HG03571 (cell line): Measurements from ENCODE around the gene TBC1D8.

ENCODE experiments used
- ATAC-seq: cut with Tn5 transposase; IDR thresholded peaks from one replicate; pipeline ENCODE4 v1.9.1; 2021; ENCODE audit not compliant: unreplicated experiment

Gene TBC1D8

DNA sequence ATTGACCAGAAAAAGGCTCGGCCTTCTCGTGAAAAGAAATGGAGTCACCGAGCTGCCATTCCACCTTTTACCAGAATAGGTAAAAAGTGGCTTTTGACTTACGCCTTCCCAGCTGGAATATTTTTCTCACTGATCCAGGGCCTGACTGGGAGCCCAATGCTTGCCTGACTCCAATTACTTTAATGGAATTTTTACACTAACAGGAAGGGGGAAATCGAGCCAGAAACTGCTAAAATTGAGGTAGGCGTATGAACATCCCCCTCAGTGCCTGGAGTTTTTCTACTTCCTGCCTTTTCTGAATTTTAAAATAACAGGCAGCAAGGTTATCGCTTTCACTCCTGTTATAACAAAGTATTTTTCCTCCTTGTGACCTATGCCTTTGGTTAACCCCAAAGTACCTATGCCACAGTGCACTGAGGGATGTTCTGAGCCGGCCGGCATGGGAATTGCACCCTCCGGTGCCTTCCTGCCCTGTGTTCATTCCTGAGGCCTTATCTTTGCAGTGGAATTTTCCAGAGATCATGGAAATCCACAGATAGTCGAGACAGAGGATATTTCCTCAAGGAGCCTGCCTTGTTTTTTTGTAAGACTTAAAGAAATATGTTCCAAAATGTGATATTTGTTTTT is 167.4 kb downstream of the TBC1D8 start:
- no peak for ATAC-seq

DNA sequence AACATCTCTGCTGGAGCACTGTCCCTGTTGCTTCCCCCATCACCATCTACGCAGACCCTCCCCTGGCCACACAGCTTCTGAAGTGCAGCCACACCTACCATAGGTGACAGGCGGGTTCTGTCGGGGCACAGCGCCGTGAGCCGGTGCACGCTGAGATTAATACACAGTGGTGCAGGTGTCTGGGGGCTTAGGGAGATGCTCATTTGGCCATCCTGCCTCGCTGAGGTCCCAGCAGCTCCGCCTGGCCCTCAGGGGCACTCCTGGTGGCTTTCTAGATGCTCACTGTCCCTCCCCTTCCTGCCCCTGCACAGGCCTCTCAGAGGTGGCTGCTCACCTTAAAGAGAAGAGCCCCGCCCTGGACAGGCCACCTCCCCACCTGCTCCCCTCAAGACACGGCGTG is 168.0 kb downstream of the TBC1D8 start:
- ATAC-seq: no peak

DNA sequence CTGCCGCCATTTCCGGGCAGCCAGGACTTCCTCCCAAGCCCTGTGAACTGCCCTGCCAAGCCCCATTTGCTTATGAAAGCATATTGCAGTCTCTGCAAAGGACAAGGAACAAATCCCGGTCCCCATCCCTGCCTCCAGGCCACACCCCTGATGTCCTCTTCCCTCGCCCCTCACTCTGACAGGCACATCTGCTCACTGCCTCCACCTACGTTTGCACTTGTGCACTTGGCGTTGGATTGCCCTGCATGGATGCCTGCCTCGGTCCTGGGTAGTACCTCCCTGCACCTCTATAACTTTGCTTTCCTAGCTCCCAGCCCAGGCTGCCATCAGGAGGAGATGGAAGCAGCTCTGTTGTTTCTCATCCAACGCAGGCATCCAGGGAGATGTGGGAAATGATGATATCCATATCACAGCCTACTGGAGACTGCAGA is 168.7 kb downstream of the TBC1D8 start:
- no peak for ATAC-seq

DNA sequence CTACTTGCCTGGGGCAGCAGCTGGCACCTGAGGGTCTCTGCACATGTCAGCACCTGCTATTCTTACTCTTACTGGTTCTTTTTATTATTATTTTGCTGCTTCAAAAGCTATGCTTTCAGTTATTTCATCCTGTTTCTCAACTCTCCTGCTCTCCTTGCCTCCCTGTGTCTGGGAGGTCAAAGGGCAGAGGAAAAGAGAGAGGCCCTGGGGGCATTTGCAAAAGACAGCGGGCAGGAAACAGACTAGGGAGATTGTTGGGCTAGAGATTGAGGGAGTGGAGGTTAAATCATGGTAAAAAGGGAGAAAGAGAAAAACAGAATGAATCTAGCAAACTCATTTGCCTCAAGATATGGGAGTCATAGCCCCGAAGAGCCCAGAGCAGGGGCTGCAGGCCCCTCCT is 170.2 kb downstream of the TBC1D8 start:
- no peak for ATAC-seq

DNA sequence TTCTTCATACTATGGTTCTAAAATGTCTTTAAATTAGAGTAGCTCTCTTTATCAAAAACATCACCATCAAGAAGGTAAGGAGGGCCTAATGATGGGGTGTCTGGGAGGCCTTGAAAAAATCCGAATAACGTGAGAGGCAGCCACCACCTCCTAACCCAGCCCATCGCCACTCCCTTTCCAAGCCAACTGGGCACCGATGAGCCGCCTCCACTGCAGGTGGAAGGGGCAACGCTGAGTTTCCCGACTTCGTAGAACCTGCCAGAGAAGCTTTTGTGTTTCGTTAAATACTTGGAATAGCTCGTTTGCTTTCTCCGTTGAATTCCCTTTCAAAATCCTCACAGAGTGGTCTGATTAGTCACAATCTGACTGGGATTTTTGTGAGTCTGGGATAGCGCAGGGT is 171.1 kb downstream of the TBC1D8 start:
- ATAC-seq: no peak

DNA sequence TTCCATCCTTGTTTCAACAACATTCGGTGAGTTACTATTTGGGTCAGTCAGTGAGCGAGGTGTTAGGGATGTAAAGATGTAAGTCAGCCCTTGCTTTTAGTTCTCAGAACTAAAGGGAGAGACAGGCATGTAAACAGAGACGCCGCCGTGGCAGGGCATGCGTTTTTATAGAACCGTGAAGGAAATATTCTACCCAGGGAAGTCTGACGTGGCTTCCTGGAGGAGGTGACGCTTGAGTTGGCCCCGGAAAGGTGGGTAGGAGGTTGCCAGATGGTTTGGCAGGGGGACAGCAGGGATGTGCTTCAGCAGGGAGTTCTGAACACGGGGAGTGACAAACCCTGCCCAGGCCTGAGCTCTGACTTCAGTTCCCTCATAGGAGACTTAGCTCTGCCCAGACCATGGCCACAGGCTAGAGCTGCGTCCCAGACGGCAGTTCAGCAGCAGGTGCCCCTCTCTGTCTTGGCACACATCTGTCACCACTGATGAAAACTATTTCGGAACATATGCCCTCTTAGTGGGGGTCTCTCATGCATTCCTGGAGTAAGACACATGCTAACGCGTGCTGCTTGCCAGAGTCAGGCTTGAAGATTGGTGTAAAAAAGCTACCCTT is 172.5 kb downstream of the TBC1D8 start:
- no peak for ATAC-seq

DNA sequence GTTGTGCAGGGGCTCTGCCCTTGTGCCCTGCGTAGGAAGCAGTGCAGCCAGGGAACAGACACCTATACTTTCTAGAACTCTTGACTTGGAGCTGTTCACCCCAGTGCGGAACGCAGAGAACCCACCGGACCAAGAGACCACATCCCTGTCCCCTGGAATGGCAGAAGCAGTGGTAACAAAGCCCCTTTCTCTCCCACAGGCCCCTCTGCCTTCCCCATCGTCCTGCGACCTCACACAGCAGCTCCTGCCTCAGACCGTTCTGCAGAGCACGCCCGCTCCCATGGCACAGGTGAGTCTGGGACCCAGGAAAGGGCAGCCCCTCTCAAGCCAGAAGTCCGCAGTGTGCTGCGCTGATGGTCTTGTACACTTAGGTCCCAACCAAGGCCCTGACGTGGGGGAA is 173.7 kb downstream of the TBC1D8 start:
- no peak for ATAC-seq

DNA sequence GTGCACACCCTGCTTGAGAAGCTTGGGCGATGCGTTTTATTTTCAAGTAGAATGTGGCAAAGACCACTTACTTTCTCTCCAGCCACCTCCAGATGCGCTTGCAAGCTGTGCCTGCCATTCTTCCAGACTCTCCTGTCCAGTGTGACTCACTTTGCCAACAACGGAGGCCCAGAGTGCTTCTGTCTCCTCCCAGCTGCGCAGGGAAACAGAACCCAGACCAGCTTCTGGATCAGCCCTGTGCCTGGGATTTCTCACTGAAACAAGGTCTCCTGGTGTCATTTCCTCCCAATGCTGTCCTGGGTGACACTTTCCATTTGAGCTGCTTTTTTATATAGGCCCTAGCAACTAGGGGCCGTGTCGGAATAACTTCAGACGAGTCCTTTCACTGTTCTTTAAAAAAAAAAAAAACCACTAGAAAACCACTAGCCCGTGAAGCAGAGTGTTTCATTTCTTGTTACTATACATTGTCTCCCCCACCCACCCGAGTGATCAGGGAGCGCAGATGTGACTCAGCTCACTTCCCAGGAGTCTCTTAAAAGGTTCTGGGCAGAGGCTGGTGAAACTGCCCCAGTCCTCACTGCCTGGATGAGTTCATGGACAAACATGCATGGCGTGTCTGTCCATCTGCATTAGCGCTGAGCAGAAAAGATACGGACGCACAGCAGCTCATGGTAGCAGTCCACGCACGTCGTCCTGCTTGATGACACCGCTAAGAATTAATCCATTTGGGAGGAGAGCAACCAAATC is 174.4 kb downstream of the TBC1D8 start:
- peak; percentile 68 for ATAC-seq

DNA sequence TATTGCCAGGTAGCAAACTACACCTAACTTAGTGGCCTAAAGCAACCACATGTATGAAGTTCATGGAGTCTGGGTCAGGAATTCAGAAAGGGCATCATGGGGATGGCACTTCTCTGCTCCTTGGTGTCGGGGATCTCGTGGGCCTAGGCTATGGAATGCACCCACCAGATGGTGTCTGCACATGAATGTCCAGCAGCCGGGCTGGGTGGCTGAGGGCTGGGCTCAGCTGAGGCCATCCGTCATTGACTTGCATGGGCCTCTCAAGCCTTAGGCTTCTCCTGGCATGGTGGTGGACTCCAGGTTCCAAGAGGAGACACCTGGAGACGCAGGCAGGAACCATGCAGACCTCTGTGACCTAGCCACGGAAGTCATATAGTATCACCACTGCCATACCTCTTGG is 175.1 kb downstream of the TBC1D8 start:
- no peak for ATAC-seq

DNA sequence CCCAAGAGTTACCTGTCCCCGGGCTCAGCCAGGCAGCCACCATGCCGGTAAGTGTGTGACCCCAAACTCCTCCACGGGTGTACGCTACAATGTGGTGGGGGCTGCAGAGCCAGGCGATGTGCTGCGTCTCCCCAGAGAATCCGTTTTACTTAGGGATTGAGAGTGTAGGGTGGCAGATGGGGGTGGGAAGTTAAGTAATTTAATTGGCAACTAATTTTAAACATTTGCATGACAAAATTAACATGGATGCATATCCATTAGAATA is 175.7 kb downstream of the TBC1D8 start:
- ATAC-seq: no peak

DNA sequence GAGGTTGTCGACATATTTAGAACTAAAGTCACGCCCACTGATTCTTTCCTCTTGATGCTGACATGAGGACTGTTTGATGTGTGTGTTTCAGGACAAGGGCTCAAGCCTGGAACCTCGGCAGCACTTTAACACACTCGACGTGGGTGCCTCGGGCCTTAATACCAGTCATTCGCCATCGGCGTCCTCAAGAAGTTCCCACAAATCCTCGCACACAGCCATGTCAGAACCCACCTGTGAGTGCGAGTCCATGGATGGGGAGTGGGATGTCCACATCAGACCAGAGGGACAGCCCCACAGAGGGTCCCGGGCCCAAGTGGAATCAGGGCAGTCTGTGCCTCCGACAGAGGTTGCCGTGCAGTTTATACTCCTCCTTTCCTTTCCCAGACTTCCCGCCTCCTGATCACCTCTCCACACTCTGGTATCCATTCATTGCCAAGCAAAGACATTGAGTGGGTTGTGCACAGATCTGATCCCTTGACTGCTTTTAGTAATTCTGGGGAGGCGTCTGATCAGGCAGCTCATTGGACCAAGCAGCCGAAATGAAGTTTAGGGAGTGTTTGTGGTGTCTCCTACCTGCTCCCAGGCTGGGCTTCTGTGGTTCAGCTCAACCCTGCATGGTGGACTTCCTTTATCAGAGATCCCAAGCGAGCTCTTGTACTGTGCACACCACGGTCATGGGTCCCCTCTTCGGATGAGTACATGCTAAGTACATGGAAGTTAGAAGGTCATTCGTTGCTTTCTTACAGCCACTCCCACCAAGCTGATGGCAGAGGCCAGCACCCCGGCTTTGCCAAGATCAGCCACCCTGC is 176.3 kb downstream of the TBC1D8 start:
- no peak for ATAC-seq

DNA sequence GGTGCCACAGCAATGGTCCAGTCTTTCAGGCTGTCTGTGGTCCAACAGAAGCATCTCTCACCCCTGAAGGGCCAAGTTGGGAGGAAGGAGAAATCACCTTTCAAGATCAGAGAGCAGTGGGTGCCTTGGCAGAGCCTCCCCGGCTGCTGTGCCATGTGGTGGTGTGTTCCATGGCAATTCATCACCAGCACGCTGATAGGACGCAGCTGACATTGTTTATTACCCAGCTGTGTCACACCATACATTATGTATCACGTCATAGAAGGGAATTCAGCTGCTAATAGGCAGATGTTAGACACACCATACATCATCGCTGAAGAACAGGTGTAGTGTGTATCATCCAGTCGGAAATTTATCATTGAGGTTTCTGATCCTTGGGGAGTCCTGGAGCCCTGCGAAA is 178.7 kb downstream of the TBC1D8 start:
- ATAC-seq: no peak

DNA sequence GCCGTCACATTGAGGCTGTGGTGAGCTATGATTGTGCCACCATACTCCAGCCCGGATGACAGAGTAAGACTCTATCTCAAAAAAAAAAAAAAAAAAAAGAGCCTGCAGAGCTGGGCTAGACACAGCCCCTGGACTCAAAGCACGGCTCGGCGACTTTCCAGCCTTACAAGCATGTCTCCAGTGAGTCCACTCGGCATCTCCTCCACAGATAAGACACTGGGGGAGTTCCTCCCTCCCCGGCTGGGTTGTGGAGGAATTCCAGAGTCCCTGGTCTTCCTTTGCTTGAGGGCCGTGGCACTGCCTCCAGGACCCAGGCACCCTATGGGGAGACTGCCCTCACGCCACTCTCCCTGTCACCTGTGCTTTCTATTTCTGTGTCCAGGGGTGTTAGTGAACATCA is 180.0 kb downstream of the TBC1D8 start:
- no peak for ATAC-seq

DNA sequence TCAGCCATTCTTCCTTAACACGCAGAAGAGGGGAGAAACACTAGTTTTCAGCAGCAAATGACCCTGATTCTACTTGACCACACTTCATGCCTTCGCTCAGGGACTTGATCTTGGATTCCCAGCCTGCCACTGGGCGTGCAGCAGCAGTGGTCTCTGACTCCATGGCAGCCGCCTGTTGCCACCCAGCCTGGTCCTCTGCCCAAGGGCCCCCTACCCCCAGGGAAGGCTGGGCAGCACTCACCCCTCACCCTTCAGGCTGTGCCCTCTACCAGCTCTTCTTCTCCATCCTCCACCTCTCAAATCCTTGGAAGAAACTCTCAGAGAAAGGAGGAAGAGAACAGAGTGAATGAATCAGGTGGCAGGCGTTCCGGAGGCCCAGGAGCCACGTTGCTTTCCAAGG is 181.2 kb downstream of the TBC1D8 start:
- ATAC-seq: no peak

DNA sequence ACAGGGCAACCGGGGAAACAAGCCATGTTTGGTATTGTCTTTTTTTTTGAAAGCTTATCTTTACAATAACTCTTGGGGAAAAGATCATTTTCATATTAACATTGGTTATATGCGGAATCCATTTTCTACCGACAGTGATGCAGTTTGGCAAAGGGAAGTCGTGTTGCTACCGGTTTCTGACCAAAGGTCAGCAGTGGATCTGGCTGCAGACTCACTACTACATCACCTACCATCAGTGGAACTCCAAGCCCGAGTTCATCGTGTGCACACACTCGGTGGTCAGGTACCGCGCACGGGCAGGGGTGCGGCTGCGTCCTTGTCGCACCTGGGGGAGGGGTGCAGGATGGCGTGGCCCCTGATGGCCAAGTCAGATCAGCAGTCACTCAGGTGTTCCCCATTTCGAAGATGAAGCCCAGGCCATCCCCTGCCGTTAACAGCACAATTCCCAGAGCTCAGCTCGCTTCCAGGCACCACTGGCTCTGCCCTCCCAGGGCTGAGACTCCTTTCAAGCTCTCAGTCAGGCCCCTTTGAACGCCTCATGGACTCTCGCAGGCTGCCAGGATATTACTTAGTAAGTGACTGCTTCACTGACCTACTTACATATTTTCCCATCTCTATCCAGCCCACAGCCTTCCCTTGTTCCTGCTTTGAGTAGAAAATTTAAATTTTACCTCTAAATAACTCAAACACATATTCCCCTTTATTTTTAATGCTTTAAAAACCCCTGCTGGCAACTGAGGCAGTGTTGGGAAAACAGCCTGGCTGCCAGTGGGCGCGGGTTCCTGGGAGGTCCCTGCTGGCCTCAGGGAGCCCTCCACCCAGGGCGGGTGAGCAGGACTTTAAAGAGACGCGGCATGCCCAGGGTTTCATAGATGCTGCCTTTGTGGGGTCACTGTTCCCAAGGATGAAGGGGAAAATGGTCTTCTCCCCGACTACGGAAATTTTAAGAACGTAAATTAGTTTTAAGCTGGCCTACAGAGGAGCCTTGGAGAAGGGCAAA is 182.7 kb downstream of the TBC1D8 start:
- ATAC-seq: no peak

DNA sequence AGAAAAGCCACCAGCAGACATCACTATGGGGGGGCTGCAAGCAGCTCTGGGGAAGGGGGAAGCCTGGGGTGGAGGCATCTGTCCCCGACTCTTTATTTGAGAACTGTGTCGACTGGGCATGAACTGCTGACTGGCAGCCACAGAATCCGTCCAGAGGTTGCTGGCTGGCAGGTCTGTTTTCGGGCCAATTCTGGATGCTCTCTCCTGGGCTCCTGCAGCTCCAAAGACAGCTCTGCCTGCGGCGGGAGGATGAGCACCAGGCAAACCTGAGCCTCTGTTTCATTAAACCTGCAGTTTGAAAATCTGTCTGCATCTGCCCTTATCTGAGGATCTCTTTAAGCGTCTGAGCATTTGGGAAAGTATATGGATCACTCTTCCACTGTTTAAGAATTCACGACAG is 183.5 kb downstream of the TBC1D8 start:
- ATAC-seq: no peak

DNA sequence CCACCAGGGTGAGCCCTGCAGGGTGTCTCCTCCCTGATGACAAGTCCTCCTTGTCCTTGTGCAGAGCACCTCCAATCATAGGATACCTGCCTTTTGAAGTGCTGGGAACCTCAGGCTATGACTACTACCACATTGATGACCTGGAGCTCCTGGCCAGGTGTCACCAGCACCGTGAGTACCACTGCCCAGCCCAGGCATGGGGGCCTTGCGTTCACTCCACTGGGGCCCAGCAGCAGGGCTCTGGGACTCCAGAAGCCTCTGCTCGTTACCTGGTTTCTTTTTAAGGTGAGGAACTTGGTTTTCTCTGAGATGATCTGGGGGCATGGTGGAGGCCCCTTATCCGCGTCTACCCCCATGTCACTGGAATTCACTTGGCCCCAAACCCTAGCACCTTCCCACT is 185.6 kb downstream of the TBC1D8 start:
- ATAC-seq: no peak

DNA sequence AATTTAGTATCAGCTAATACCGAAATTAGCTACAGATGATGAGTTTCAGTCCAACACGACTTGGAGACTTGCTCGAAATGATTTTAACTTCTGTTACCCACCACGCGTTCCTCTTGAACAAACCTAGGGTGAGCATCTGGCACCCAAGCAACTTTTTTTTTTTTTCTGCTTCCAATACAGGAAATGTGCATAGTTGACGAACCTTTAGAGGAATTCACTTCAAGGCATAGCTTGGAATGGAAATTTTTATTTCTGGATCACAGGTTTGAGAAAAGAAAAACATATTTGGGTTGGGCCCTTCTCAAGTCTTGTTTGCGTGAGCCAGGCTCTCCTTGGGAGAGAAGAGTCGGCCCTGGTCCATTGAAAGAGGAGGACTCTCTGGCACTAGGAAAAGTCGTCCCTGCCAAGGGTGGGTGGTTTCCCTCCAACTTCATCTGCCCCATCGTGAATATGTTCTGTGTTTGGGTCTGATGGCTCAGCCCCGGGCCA is 186.5 kb downstream of the TBC1D8 start:
- ATAC-seq: no peak

DNA sequence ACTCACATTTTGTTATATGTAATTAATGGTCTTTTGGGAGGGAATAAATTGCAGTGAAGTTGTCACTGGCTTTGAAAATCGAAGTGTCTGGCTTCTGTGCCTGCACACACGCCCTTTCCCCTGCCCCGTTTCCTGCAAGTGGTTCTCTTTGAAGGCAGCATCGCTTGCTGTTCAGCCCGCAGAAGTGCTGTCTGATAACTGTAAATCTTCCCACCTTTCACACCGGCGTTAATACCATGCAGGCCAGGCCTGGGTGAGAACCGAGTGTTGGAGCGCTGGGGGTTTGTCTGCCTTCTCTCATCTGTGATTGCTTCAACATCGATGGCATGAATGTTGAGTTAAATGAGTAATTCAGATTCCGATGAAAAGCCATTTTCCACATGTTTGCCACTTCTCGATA is 187.0 kb downstream of the TBC1D8 start:
- no peak for ATAC-seq

DNA sequence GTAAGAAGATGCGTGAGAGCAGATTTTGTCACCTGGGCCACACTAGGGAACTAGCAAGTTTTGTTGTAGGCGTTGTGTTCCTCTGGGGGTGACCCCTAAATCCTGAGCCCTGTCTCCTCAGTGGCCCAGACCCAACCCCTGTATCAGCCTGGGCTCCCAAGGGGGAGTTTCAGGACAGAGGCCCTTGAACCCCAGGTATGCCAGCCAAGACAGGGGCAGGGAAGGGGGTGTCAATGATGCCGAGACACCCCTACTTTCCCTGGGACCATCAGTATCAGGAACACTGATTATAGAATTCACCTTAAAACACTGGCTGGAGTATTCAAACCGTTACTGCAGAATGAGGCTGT is 188.2 kb downstream of the TBC1D8 start:
- no peak for ATAC-seq
